ENCODE data around the gene GMDS. TPM values are rescaled to one million over a fixed set of nuclear protein-coding genes. Genes with fewer than 3 reads are reported as not detected.

Gene GMDS
- total RNA-seq, 1 donor from 2014 or later: 17.9 TPM

DNA sequence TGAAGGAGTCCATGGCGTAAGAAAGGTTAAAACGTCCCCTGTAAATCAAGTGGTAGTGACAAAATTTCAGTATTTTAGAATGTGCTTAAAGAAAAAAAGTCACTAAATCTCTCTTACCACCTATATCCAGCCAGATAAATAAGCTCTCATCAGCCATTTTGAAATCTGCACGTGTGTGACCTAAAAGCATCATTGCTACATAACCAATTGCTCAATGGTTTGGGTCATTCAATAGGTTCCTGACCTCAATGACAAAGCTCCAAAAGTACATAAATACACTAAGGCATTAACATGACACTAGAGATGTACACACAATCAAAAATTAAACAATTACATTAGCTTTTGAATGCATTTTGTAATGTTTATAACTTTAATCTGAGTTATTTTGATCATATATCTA, 272.4 kb downstream of the GMDS start:
- TF ChIP-seq, protein P1, sequence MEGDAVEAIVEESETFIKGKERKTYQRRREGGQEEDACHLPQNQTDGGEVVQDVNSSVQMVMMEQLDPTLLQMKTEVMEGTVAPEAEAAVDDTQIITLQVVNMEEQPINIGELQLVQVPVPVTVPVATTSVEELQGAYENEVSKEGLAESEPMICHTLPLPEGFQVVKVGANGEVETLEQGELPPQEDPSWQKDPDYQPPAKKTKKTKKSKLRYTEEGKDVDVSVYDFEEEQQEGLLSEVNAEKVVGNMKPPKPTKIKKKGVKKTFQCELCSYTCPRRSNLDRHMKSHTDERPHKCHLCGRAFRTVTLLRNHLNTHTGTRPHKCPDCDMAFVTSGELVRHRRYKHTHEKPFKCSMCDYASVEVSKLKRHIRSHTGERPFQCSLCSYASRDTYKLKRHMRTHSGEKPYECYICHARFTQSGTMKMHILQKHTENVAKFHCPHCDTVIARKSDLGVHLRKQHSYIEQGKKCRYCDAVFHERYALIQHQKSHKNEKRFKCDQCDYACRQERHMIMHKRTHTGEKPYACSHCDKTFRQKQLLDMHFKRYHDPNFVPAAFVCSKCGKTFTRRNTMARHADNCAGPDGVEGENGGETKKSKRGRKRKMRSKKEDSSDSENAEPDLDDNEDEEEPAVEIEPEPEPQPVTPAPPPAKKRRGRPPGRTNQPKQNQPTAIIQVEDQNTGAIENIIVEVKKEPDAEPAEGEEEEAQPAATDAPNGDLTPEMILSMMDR (conservative IDR thresholded peaks at IDR 0.05; ENCODE audit: low read depth, low read length): no peak
- no peak overlapping the region for H3K4me3 ChIP-seq (ENCODE audit: low read depth, low read length)
- no peak for DNase-seq (ENCODE audit: low read depth)

DNA sequence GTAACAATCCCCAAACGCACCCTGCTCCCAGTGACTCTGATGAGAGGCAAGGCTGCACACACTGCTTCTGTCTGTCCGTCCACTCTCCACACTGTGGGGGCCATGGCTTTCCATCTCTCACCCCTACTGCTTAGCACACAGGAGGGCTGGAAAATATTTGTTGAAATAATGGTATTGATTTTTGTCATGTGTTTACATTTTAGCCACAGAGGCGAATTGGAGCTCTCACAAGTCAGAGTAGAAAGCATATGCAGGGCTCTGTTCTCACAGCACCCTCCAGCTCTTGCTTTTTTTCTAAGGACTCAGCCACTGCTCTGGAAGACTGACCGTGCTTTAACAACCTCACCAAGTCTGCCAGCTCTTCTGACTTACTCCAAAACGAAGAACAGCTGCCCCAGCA, 273.8 kb downstream of the GMDS start:
- H3K4me3 ChIP-seq (ENCODE audit: low read depth, low read length): no peak overlapping the region
- TF ChIP-seq, protein P1 (conservative IDR thresholded peaks at IDR 0.05; ENCODE audit: low read depth, low read length): no peak
- DNase-seq (ENCODE audit: low read depth): no peak

DNA sequence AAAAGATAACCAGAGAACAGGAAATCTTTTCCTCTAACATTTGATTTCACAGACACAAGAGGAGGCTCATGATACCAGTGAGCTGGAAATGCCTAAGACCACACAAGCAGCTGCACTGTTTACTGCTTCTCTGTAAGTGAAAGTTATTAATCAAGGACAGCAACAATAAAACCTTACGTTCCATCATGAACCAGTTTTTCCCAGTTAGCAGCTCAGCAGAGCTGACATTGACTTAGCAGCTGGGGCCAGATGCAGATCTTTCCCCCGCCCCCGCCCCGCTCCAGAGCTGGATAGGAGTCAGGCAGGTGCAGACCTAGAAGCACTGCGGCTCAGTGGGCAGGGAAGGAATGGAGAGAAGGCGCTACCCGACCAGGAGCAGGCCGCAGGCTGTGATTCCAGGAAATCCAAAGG, 275.2 kb downstream of the GMDS start:
- no peak for DNase-seq (ENCODE audit: low read depth)
- TF ChIP-seq, protein P1 (conservative IDR thresholded peaks at IDR 0.05; ENCODE audit: low read depth, low read length): no peak
- H3K4me3 ChIP-seq (ENCODE audit: low read depth, low read length): no peak overlapping the region

DNA sequence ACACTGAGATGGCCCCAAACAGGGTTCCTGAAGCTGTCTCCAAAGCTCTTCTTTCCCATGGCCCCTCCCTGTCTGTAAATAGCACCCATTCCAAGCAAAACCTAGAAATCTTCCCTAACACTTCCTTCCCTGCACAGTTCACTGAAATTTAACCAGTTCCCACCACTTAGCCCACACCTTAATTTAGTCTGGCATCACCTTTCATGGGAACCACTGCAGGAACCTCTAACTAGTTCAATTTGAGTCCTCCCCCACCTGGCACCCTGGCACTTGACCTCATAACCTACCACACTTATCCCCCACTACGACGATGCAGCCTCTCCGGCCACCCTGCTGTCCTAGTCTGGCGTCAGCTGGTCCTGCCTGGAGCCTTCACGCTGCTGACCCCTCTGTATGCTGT, 278.7 kb downstream of the GMDS start:
- H3K4me3 ChIP-seq (ENCODE audit: low read depth, low read length): no peak overlapping the region
- TF ChIP-seq, protein P1 (conservative IDR thresholded peaks at IDR 0.05; ENCODE audit: low read depth, low read length): no peak
- no peak for DNase-seq (ENCODE audit: low read depth)

DNA sequence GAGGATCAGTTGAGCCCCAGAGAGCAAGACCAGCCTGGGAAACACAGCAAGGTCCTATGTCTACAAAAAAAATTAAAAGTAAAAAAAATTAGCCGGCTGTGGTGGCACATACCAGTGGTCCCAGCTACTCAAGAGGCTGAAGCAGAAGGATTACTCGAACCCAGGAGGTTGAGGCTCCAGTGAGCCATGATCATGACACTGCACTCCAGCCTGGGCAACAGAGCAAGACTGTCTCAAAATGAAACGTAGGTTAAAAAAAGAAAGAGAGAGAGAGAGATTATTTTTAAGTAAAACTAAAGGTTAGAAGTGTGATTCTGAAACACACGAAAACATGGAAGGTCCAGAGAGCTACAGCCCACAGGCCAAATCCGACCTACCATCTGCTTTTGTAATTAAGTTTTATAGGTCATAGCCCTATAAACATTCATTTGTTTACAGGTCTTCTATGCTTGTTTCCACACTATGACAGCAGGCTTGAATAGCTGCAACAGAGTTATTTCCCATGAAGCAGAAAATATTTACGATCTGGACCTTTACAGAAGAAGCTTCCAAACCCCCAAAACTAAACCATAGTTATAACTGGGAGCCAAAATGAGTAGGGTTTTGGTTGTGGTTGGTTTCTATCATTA, 279.7 kb downstream of the GMDS start:
- DNase-seq (ENCODE audit: low read depth): no peak

DNA sequence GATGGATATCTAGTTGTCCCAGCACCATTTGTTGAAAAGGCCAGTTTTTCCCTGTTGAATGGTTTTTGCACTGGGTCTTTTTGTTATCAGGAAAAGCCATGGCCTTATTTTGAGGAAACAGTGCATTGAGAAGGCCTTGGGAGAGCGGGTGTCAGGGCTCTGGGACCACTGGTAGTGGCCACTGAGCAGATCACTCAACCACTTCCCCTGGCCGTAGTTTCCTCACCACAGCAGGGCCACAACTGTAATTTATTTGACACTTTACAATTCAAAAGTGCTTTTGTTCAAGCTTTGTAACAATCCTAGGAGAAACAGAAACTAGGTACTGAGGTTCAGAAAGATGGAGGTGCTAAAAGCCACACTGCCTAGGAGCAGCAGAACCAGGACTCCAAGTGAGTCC, 281.8 kb downstream of the GMDS start:
- no peak overlapping the region for H3K4me3 ChIP-seq (ENCODE audit: low read depth, low read length)
- DNase-seq (ENCODE audit: low read depth): no peak
- TF ChIP-seq, protein P1 (conservative IDR thresholded peaks at IDR 0.05; ENCODE audit: low read depth, low read length): no peak

More for the DNA sequence above, 279.7 kb downstream of the GMDS start:
- TF ChIP-seq, protein P1 (conservative IDR thresholded peaks at IDR 0.05; ENCODE audit: low read depth, low read length): no peak
- no peak overlapping the region for H3K4me3 ChIP-seq (ENCODE audit: low read depth, low read length)

DNA sequence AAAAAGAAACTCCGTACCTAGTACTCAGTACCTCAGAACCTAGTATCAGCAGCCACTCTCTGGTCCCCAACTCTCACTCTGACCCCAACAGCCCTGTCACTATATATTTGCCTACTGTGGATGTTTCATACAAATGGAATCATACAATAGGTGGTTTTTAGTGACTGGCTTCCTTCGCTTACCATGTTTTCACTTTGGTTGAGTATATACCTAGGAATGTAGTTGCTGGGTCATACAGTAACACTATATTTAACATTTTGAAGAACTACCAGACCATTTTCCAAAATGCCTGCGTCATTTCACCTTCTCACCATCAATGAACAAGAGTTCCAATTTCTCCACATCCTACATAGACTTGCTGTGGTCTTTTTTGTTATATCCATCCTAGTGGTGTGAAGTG, 283.2 kb downstream of the GMDS start:
- TF ChIP-seq, protein P1 (conservative IDR thresholded peaks at IDR 0.05; ENCODE audit: low read depth, low read length): no peak
- H3K4me3 ChIP-seq (ENCODE audit: low read depth, low read length): no peak overlapping the region
- DNase-seq (ENCODE audit: low read depth): no peak
